ENCODE results near the gene C9orf152.
"Not testable (repeated sequence)": the region's sequence is repeated elsewhere in the genome, so short reads cannot be mapped to it uniquely, and the experiment has no call there.

C9orf152 gene, protein sequence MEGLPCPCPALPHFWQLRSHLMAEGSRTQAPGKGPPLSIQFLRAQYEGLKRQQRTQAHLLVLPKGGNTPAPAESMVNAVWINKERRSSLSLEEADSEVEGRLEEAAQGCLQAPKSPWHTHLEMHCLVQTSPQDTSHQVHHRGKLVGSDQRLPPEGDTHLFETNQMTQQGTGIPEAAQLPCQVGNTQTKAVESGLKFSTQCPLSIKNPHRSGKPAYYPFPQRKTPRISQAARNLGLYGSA

DNA sequence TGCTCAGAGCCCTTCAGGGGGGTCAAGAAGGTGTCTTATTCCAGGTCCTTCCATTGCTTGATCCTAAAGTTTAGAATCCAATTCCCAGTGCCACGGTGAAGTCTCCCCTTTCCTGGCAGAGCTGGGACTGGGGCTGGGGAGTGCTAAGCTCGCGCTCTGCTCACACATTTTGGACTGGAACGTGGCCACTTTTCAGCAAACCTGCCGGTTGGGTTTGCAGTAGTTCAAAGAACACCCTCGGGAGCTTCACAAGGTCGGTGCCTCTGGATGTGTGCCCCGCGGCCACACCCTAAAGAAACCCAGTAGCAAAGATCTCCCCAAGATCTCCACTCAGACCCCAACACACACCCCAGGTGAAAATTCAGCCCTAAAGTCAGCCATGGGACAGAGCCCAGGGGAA, at the start of gene C9orf152:
Gene C9orf152 (minus strand): TSS at position 129 of the 400 bp plus-strand sequence. CDS start 580 bp downstream, outside the sequence.
- in situ Hi-C loops (cut with HindIII; ENCODE audit: low sequenced_read_pairs): no loop called here

DNA sequence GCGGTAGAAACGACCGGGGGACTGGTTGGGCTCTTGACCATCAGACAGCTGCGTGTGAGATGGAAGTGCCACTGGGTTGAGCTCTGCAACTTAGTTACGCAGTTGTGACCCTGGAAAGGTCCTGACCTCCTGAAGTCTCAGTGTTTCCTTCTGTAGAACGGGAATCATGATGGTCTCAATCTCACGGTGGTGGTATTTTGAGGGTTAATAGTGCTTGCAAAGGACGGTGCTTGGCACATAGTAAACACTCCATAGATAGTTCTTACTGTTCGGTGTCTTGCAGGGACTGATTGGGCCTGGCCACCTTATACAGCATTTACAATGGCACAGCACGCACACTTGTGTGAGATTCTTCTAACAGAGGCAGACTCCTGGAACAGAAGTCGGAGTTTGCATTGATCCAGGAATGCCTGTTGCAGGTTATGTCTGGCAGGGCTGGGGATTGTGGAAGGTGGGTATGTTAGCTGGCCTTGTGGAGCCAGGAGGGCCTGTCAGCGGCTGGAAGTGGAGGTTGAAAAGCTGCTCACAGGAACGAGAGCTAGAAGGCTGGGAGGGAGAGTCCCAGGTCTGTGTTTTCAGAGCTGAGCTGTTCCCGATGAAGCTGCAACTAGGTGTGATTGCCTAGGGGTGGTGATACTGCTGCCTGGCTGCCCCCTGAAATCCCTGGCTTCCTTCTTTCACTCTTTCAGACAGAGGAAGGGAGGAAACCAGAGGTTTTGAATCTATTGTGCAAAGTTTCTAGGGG, 49.3 kb upstream of the C9orf152 start:
- in situ Hi-C loops (cut with HindIII; ENCODE audit: low sequenced_read_pairs): no loop called here

DNA sequence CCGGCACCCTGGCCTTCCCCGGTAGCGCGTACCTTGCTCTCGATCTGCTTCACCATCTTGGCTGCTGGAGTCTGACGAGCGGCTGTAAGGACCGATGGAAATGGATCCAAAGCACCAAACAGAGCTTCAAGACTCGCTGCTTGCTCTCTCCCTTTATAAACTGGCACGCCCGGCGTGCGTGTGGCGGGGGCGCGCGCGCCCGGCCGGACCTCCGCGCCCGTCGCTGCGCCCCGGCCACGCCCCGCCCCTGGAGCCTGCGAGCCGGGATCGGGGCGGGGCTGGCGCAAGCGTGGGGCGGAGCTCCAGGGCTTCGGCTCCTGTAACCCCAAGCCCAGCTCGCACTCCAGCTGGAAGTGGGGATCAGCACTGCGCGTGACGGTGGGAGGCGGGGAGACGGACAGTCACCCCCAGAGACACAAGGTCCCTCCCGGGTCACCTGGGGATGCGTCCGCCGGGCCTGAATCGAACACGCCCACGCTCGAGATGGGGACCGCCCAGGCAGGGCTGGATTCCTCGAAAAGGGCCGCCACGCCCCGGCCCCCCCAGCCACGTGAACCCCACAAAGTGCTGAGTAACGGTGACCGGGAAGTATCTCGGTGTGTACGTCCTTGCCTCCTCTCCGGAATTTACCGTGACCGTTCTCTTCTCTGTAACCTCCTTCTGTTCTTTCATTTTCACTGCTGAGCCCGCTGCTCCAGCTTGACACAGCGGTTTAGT, 48.6 kb upstream of the C9orf152 start, which contains the start of gene TXN:
Gene TXN (minus strand): TSS at position 128 of the 717 bp plus-strand sequence. CDS start 72 bp downstream, at position 56.
- in situ Hi-C loops (cut with HindIII; ENCODE audit: low sequenced_read_pairs): no loop called here

DNA sequence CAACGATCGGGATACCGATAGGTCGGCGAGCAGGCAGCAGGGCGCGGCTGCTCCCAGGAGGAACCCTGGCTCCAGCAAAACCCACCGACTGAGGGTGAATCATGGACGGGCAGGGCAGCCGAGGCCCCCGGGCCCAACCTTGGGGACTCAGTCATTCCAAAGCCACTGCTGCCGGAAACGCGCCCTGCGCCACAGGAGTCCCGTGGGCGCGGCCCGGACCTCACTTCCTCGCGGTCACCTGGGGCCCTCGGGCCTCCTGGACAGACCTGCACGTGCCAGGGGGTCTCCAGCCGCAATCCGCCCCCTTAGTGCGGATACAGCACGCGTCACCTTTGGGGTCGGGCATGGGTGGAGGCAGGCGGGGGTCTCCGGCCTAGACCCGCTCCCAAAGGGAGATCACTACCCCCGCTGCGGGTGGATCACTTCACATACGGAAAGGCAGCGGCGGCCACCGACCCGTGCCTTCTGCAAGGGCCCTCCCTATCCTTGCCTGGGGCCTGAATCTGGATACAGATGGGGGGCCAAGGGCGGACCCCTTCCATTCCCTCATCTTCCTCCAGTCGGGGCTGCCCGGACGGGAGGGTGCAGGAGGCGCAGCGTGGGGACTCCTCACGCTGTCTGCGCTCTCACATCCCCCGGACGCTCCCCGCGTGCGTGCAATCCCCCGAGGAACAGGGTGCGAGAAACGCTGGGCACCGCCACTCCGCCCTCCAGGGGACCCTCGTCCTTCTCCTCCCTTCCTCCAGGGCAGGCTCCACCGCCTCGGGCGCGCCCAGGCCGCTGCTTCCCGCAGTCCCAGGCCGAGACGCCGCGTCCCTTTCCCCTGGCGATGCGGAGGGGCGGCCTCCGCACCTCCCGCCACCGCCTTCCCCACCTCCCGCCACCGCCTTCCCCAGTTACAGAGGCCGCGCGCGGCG, 47.8 kb upstream of the C9orf152 start:
- in situ Hi-C loops (cut with HindIII; ENCODE audit: low sequenced_read_pairs): no loop called here

DNA sequence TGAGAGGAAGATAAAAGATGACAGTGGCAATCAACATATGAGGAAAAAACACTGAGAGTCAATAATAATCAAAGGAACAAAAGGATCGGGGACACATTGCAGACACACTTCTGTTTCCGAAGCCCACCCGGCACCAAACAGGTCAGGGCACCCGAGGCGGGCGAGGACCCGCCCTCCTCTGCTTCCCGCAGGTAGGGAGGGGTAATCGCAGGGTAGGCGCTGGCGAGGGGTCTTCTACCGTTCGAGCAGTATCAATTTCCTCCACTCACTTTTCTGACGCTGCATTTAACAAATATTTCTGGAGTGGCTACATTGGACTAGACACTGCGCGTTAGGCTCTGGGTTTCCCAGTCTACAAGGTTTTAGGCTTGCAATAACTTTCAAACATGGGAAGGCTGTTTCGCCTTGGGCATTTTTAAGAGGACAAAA, 47.1 kb upstream of the C9orf152 start:
- in situ Hi-C loops (cut with HindIII; ENCODE audit: low sequenced_read_pairs): no loop called here

DNA sequence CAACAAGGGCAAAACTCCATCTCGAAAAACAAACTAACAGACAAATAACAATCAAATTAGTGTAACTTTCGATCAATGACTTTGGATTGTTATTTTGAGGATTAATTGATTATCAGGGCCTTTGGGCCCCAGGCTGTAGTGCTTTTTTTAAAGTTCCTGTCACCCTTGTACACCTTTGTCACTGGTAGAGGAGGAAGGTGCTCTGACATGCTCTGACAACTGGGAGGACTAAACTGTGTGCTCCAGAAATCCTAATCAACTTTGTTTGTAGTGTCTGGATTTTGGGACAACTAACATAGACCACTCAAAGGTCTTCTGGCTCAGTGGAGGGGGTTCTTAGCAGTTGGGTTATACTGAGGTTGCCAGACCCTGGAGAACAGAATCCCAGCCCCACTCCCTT, 46.5 kb upstream of the C9orf152 start:
- in situ Hi-C loops (cut with HindIII; ENCODE audit: low sequenced_read_pairs): no loop called here

DNA sequence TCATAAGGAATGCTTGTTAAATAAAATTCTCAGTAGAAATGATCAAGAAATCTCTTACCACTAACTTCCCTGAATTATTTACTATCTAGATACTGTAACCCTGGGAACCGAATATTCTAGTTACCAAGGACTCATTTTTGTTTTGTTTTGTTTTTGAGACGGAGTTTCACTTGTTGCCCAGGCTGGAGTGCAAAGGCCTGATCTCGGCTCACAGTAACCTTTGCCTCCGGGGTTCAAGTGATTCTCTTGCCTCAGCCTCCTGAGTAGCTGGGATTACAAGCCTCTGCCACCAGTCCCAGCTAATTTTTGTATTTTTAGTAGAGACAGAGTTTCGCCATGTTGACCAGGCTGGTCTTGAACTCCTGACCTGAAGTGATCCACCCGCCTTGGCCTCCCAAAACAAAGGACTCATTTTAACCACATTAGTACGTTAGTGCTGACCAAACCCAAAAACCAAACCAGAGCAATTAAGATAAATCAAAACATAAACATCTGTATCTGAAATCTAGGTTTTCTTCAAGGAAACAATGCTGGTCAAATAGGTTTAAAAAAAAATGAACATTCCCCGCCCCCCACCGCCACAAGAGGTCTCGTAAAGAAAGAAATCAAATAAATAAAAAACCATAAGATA, 44.7 kb upstream of the C9orf152 start:
- in situ Hi-C loops (cut with HindIII; ENCODE audit: low sequenced_read_pairs): no loop called here

DNA sequence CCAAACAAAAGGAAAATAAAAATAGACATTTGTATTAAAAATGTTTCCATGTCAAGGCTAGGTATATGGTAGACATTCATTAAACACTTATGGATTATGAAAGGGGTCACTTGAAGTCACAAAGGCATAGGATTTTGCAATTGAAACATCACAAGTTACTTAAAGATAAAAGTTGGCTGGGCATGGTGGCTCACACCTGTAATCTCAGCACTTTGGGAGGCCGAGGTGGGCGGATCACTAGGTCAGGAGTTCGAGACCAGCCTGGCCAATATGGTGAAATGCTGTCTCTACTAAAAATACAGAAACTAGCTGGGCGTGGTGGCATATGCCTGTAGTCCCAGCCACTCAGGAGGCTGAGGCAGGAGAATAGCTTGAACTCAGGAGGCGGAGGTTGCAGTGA, 43.8 kb upstream of the C9orf152 start:
- in situ Hi-C loops (cut with HindIII; ENCODE audit: low sequenced_read_pairs): not testable (repeated sequence)

DNA sequence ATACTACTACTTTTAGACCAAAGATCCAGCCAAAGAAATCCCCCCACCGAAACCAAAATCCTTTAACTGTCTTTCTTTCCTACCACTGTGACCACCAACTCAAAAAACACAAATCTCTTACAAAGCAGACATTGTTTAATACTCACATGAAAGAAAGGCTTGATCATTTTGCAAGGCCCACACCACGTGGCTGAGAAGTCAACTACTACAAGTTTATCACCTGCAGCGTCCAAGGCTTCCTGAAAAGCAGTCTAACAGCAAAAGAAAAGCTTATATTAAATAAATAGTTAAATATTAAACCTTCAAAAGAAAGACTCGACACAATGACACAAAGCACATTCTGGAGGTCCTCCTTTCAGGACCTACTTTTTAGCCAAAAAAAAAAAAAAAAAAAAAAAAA, 43.3 kb upstream of the C9orf152 start:
- in situ Hi-C loops (cut with HindIII; ENCODE audit: low sequenced_read_pairs): no loop called here

DNA sequence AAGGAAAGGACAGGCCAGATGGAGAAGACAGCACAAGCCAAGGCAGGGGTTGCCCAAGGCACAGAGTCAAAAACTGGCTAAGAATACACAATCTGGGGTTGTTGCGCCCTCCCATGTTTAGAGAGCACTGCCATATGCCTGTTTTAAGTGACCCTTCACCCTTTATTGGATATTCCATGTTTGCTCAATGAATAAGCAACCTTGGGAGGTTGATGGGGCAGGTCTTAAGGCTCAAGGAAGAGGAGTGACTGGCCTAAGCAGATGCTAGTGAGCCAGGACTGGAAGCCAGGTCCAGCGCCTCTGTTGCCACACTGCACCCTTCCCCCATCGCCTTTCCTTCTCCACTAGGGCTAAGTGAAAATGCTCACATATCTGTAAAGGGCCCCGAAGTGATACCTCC, 41.6 kb upstream of the C9orf152 start:
- in situ Hi-C loops (cut with HindIII; ENCODE audit: low sequenced_read_pairs): no loop called here

DNA sequence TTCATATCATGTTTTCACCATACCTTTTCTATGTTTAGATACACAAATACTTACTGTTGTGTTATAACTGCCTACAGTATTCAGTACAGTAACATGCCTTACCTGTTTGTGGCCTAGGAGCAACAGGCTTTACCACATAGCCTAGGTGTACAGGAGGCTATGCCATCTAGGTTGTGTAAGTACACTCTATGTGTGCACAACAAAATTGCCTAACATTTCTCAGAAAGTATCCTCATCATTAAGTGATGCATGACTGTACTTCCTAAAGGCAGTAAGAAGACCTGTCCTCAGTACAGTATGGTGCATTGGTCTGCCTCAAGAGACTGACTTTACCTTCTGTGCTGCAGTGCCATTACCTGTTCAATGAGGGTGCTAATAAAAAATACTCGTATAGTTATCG, 40.4 kb upstream of the C9orf152 start:
- in situ Hi-C loops (cut with HindIII; ENCODE audit: low sequenced_read_pairs): no loop called here

DNA sequence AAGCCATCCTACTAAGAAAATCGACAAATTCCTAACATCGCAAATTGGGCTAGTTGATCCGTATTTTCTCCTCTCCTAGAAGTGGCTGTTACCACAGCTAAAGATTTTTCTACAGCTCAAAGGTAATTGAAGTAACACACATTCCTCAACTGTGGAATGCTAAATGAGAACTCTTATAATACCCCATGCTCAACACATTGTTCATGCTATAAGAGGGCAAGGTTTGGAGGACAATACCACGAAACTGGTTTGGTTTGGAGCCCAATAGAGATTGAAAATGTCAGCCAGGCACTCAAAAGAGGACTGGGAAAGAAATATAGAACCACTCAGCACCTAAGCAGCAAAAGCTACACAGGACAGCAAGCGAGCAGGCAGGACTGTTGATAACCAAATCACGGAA, 38.3 kb upstream of the C9orf152 start:
- in situ Hi-C loops (cut with HindIII; ENCODE audit: low sequenced_read_pairs): no loop called here

DNA sequence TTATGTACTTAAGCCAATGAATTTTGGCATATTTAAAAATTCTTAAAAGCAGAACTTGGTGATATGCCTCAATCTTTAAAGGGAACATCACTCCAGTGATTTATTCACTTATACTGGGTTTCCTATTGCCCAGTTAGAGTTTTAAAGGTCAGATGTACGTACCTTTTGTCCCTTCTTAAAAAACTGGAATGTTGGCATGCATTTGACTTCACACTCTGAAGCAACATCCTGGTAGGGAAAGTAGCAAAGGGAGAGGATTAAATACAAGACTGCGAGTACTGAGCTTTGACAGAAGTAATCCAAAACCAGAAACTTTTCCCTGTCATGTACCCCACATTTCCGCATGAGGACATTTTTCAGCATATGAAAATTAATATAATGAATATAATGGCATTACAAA, 36.7 kb upstream of the C9orf152 start:
- in situ Hi-C loops (cut with HindIII; ENCODE audit: low sequenced_read_pairs): no loop called here

DNA sequence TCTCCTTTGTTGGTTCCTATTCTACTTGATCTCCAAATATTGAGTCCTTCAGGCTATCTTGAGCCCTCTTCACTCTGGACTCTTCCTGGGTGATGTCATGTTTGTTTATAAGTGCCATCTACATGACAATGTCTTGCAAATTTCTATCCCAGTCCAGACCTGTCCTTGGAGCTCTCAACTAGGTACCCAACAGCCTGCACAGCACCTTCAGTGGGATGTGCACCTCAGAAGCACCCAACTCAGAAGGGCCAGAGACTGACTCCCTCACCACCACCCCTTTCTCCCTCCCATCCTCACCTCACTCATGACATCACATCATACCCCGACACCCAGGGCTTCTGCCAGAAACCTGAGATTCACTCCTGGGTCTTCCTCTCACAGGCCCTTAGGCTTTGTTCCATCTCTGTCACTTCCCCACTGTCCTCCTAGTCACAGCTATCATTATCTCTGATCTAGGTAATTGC, 33.9 kb upstream of the C9orf152 start:
- in situ Hi-C loops (cut with HindIII; ENCODE audit: low sequenced_read_pairs): no loop called here

DNA sequence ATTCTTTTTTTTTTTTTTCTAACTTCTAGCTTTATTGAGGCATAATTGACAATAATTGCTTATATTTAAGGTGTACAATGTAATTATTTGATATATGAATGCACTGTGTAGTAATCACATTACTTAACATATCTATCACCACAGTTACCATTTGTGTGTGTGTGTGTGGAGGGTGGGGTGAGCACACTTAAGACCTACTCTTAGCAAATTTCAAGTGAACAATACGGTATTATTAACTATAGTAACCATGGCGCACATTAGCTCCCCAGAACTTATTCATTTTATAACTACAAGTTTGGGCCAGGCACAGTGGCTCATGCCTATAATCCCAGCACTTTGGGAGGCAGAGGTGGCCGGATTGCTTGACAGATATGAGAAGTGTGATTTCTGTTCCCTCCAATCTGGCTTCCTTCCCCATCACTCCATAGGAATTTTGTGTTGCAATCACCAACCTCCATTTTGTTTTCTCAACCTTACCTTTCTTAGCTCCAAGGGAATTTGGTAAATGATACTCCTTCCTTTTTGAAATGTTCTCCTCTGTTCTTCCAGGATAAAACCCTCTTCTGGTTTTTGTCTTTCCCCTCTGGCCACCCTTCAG, 33.4 kb upstream of the C9orf152 start:
- in situ Hi-C loops (cut with HindIII; ENCODE audit: low sequenced_read_pairs): no loop called here

DNA sequence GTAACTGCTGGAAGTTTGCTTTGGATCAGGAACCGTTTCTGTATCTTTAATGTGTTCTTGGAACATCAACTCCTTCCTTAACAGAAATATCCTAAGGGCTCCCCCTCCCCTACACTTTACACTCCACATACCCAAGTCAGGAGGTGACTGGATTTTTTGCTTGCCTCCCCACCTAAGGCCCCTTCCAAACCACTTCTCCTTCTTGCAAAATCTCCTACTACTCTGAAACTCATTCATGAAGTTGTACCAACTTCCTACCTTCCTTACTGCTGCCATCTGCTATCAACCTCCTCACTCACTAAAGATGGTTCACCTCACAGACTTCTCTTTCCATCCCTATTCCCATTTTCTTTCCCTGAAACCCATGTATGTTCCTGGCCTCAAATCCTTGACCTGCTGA, 32.2 kb upstream of the C9orf152 start:
- in situ Hi-C loops (cut with HindIII; ENCODE audit: low sequenced_read_pairs): no loop called here

DNA sequence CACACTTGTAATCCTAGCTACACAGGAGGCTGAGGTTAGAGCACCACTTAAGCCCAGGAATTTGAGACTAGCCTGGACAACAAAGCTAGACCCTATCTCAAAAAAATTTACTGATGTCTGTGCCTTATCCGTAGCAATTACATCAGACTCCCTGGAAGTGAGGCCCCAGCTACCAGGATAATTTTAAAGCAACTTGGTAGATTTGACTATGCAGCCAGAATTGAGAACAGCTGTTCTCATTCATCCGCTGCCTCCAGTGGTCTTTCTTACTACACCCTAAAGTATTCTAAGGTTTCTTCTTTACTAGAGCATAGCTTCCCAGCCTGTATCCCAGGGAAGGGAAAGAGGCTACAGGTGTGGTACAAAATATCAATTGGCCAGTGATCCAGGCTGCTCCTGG, 20.4 kb upstream of the C9orf152 start:
- in situ Hi-C loops (cut with HindIII; ENCODE audit: low sequenced_read_pairs): no loop called here

DNA sequence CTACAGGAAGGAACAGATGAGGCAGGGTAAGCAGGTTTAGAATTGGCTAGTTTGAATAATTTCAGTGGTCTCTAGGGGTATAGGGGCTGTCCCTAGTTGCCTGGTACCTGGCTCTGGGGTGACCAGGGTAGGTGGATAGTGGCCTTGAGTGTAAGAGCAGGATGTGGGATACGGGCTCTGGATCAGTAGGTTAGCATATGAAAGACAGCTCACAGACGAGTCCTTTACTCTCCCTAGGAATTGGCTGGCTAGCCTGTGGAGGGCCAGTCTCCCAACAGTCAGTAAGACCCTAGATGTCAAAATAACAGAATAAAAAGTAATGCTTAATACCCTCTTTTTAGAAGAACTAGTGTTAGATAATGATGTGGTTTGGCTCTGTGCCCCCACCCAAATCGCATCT, 16.6 kb upstream of the C9orf152 start:
- in situ Hi-C loops (cut with HindIII; ENCODE audit: low sequenced_read_pairs): no loop called here

DNA sequence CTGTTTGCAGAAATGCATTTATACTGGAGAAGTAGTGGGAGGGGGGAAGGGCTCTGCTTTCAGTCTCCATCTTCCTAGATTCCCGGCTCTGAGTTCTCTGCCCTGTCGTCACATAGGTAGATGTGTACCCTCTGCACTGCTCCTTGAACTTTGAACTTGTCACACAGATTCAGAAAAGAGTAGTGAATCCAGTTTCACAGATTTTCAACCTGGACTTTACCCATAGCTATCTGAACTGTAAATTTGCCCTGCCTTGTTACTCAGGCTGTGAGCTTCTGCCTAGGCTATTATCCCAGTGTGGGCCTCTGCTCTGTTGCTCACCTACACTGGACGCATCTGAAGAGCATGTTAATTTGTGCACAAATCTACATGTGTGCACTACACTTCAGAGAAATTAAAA, 12.8 kb upstream of the C9orf152 start:
- in situ Hi-C loops (cut with HindIII; ENCODE audit: low sequenced_read_pairs): no loop called here

DNA sequence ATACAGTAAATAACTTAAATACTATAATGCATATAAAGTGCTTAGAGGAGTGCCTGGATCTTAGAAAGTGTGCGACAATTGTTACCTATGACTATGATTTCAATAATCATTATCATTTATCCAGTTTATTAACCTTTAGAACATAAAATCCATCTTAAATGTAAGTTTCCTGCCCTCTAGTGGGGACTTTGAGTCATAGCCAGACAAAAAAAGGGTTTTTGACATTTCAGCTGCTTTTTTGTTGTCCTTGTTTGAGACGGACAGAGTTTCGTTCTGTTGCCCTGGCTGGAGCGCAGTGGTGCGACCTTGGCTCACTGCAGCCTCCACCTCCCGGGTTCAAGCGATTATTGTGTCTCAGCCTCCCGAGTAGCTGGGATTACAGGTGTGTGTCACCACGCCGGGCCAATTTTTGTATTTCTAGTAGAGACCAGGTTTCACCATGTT, 9.7 kb upstream of the C9orf152 start:
- in situ Hi-C loops (cut with HindIII; ENCODE audit: low sequenced_read_pairs): no loop called here
